Measurements from ENCODE around the gene SPATA22. TPM values are rescaled to one million over a fixed set of nuclear protein-coding genes. Genes with fewer than 3 reads are reported as not detected.

Gene SPATA22
- total and polyA plus RNA-seq, 2 experiments from 2014 or later = not detected

DNA sequence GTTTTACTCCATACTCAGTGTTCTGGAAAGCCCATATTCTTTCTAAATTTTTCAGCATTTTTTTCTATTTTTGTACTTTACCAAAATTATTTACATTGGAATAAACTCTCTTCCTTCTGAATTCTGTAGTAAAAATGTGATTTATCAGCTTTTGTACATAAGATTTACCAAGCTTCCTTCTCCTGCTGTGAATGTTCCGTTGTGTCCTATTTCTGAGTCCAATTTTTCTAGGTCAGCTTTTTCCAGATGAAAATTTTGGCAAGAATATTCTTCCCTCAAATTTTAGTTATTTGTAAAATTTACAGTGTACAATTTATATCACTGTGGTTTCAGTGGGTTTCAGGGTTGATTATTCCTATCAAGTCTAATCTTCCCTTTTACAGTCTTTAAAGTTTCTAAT lies 31.7 kb upstream of the SPATA22 start:
- H4K20me1 ChIP-seq (replicated peaks; ENCODE audit: insufficient read depth) = no peaks in the 10 kb centered on the region
- Mint-ChIP-seq H3K27me3 (ENCODE audit: insufficient read depth, low read depth, poor library complexity) (peaks cover 6% of the 10 kb centered on the region), H3K4me1 (peaks cover 6% of the 10 kb centered on the region; the same call in 2 of the 3 replicates), H3K4me3 (no peak overlapping the region), H3K9me3 (peaks cover 14% of the 10 kb centered on the region), H3K36me3 (ENCODE audit: low read depth) (peaks cover 12% of the 10 kb centered on the region; the same call in 2 of the 3 replicates), H3K27ac (no peak overlapping the region)
- no peaks in the 10 kb centered on the region for H3K79me2 ChIP-seq (replicated peaks; ENCODE audit: insufficient read depth)
- H3K4me1 ChIP-seq (ENCODE audit: insufficient read depth) = peaks cover 10% of the 10 kb centered on the region
- no peak for ATAC-seq
- no peak overlapping the region for H3K4me2 ChIP-seq
- no peaks in the 10 kb centered on the region for H3K36me3 ChIP-seq (ENCODE audit: insufficient read depth)
- TF ChIP-seq JUNB (IDR thresholded peaks at IDR 0.05; ENCODE audit: unreplicated experiment) (no peak), REST (IDR thresholded peaks at IDR 0.05; ENCODE audit: unreplicated experiment) (no peak), EZH2 (IDR thresholded peaks at IDR 0.05; ENCODE audit: low read depth, unreplicated experiment) (no peak), EZH2phosphoT487 (IDR thresholded peaks at IDR 0.05; ENCODE audit: unreplicated experiment) (no peak), STAT1 (IDR thresholded peaks at IDR 0.05; ENCODE audit: unreplicated experiment) (no peak), POLR2AphosphoS5 (IDR thresholded peaks at IDR 0.05; ENCODE audit: low read depth) (no peak), ETS1 (IDR thresholded peaks at IDR 0.05) (no peak), ZNF331 (CRISPR knock-in tag; IDR thresholded peaks at IDR 0.05; ENCODE audit: low read depth) (no peak)
- TF ChIP-seq, protein P1, sequence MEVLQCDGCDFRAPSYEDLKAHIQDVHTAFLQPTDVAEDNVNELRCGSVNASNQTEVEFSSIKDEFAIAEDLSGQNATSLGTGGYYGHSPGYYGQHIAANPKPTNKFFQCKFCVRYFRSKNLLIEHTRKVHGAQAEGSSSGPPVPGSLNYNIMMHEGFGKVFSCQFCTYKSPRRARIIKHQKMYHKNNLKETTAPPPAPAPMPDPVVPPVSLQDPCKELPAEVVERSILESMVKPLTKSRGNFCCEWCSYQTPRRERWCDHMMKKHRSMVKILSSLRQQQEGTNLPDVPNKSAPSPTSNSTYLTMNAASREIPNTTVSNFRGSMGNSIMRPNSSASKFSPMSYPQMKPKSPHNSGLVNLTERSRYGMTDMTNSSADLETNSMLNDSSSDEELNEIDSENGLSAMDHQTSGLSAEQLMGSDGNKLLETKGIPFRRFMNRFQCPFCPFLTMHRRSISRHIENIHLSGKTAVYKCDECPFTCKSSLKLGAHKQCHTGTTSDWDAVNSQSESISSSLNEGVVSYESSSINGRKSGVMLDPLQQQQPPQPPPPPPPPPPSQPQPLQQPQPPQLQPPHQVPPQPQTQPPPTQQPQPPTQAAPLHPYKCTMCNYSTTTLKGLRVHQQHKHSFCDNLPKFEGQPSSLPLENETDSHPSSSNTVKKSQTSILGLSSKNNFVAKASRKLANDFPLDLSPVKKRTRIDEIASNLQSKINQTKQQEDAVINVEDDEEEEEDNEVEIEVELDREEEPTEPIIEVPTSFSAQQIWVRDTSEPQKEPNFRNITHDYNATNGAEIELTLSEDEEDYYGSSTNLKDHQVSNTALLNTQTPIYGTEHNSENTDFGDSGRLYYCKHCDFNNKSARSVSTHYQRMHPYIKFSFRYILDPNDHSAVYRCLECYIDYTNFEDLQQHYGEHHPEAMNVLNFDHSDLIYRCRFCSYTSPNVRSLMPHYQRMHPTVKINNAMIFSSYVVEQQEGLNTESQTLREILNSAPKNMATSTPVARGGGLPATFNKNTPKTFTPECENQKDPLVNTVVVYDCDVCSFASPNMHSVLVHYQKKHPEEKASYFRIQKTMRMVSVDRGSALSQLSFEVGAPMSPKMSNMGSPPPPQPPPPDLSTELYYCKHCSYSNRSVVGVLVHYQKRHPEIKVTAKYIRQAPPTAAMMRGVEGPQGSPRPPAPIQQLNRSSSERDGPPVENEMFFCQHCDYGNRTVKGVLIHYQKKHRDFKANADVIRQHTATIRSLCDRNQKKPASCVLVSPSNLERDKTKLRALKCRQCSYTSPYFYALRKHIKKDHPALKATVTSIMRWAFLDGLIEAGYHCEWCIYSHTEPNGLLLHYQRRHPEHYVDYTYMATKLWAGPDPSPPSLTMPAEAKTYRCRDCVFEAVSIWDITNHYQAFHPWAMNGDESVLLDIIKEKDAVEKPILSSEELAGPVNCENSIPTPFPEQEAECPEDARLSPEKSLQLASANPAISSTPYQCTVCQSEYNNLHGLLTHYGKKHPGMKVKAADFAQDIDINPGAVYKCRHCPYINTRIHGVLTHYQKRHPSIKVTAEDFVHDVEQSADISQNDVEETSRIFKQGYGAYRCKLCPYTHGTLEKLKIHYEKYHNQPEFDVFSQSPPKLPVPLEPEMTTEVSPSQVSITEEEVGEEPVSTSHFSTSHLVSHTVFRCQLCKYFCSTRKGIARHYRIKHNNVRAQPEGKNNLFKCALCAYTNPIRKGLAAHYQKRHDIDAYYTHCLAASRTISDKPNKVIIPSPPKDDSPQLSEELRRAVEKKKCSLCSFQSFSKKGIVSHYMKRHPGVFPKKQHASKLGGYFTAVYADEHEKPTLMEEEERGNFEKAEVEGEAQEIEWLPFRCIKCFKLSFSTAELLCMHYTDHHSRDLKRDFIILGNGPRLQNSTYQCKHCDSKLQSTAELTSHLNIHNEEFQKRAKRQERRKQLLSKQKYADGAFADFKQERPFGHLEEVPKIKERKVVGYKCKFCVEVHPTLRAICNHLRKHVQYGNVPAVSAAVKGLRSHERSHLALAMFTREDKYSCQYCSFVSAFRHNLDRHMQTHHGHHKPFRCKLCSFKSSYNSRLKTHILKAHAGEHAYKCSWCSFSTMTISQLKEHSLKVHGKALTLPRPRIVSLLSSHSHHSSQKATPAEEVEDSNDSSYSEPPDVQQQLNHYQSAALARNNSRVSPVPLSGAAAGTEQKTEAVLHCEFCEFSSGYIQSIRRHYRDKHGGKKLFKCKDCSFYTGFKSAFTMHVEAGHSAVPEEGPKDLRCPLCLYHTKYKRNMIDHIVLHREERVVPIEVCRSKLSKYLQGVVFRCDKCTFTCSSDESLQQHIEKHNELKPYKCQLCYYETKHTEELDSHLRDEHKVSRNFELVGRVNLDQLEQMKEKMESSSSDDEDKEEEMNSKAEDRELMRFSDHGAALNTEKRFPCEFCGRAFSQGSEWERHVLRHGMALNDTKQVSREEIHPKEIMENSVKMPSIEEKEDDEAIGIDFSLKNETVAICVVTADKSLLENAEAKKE (CRISPR knock-in tag; IDR thresholded peaks at IDR 0.05) = no peak
- TF ChIP-seq, protein P2, sequence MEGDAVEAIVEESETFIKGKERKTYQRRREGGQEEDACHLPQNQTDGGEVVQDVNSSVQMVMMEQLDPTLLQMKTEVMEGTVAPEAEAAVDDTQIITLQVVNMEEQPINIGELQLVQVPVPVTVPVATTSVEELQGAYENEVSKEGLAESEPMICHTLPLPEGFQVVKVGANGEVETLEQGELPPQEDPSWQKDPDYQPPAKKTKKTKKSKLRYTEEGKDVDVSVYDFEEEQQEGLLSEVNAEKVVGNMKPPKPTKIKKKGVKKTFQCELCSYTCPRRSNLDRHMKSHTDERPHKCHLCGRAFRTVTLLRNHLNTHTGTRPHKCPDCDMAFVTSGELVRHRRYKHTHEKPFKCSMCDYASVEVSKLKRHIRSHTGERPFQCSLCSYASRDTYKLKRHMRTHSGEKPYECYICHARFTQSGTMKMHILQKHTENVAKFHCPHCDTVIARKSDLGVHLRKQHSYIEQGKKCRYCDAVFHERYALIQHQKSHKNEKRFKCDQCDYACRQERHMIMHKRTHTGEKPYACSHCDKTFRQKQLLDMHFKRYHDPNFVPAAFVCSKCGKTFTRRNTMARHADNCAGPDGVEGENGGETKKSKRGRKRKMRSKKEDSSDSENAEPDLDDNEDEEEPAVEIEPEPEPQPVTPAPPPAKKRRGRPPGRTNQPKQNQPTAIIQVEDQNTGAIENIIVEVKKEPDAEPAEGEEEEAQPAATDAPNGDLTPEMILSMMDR (conservative IDR thresholded peaks at IDR 0.05; ENCODE audit: low read depth in 2 of 2) = no peak
- no peak overlapping the region for H2AFZ ChIP-seq
- no peaks in the 10 kb centered on the region for H3K27me3 ChIP-seq (ENCODE audit: insufficient read depth)
- H3K4me3 ChIP-seq = no peak overlapping the region
- no peak for DNase-seq (ENCODE audit: low spot score)
- no peak overlapping the region for H3K27ac ChIP-seq (ENCODE audit: low read depth)
- no peaks in the 10 kb centered on the region for H3F3A ChIP-seq (replicated peaks; ENCODE audit: low read depth)
- H3K9me2 ChIP-seq (ENCODE audit: insufficient read depth) = peaks cover 8% of the 10 kb centered on the region

Measured in GM23338 (cell line).